Measurements from ENCODE around the gene NUP43. TPM values are rescaled to one million over a fixed set of nuclear protein-coding genes. Genes with fewer than 3 reads are reported as not detected.
"Not testable (repeated sequence)": the region's sequence is repeated elsewhere in the genome, so short reads cannot be mapped to it uniquely, and the experiment has no call there.

The NUP43 gene
- total RNA-seq, 1 donor from 2014 or later, result 38.8 TPM

DNA sequence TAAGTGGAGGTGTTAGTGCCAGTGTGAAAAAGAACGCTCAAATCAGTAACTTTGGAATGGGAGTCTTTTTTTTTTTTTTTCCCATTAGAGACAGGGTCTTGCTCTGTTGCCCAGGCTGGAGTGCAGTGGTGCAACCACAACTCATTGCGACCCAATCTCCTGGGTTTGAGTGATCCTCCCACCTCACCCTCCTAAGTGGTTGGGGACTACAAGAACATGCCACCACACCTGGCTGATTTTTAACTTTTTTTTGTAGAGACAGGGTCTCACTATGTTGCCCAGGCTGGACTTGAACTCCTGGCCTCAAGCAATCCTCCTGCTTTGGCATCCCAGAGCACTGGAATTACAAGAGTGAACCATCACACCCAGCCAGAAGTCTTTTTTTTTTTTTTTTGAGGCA is 48.2 kb downstream of the NUP43 start:
- peaks cover 8% of the 10 kb centered on the region for H3K4me1 Mint-ChIP-seq

GRCh38 chr6:149696901-149697300 is 49.4 kb downstream of the NUP43 start:
- peaks cover 9% of the 10 kb centered on the region for H3K36me3 Mint-ChIP-seq
- H3K27ac Mint-ChIP-seq, result peak overlapping the region; percentile 47
- TF ChIP-seq CTCF (IDR thresholded peaks at IDR 0.05; ENCODE audit: unreplicated experiment), result no peak
- peaks cover 8% of the 10 kb centered on the region for H3K4me1 Mint-ChIP-seq
- no peaks in the 10 kb centered on the region for H3K9me3 Mint-ChIP-seq
- no peaks in the 10 kb centered on the region for H3K27me3 Mint-ChIP-seq (ENCODE audit: low read depth)
- no peak for DNase-seq (ENCODE audit: low spot score in 2 of 2, unreplicated experiment in 2 of 2)
- H3K4me3 Mint-ChIP-seq, result no peak overlapping the region

More for the DNA sequence above, 48.2 kb downstream of the NUP43 start:
- no peak overlapping the region for H3K4me3 Mint-ChIP-seq
- H3K36me3 Mint-ChIP-seq, result peaks cover 6% of the 10 kb centered on the region
- H3K27me3 Mint-ChIP-seq (ENCODE audit: low read depth), result no peaks in the 10 kb centered on the region
- no peak overlapping the region for H3K27ac Mint-ChIP-seq
- no peak for TF ChIP-seq CTCF (IDR thresholded peaks at IDR 0.05; ENCODE audit: unreplicated experiment)
- DNase-seq (ENCODE audit: low spot score in 2 of 2, unreplicated experiment in 2 of 2), result no peak
- no peaks in the 10 kb centered on the region for H3K9me3 Mint-ChIP-seq

GRCh38 chr6:149694921-149695320 is 51.4 kb downstream of the NUP43 start:
- no peak overlapping the region for H3K4me3 Mint-ChIP-seq
- no peak for TF ChIP-seq CTCF (IDR thresholded peaks at IDR 0.05; ENCODE audit: unreplicated experiment)
- H3K9me3 Mint-ChIP-seq, result no peaks in the 10 kb centered on the region
- no peaks in the 10 kb centered on the region for H3K27me3 Mint-ChIP-seq (ENCODE audit: low read depth)
- peaks cover 8% of the 10 kb centered on the region for H3K4me1 Mint-ChIP-seq
- no peak for DNase-seq (ENCODE audit: low spot score in 2 of 2, unreplicated experiment in 2 of 2)
- peaks cover 18% of the 10 kb centered on the region for H3K36me3 Mint-ChIP-seq
- no peak overlapping the region for H3K27ac Mint-ChIP-seq

GRCh38 chr6:149691201-149691600 is 55.1 kb downstream of the NUP43 start:
- Mint-ChIP-seq H3K4me1 (no peaks in the 10 kb centered on the region), H3K4me3 (no peak overlapping the region), H3K9me3 (no peaks in the 10 kb centered on the region), H3K27me3 (ENCODE audit: low read depth) (no peaks in the 10 kb centered on the region), H3K27ac (no peak overlapping the region), H3K36me3 (peaks cover 25% of the 10 kb centered on the region)
- TF ChIP-seq CTCF (IDR thresholded peaks at IDR 0.05; ENCODE audit: unreplicated experiment), result no peak
- no peak for DNase-seq (ENCODE audit: low spot score in 2 of 2, unreplicated experiment in 2 of 2)

DNA sequence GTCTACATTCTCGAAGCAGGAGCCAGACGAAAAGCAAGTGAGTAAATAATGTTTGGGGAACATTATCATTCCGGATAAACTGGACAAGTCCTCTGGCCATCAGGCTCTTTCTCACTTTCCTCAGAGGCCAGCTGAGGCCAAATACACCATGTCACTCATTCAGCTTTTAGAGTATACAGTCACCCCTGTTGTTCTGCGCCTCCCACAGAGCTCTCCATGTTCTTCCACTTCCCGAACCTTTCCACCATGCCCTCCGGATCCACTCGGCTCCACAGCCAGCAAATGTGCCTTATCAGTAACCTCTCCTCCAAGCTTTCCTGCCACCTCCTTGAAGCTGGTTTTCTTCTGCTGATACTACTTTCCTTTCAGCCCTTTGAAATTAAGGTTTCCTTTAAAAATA is 60.1 kb downstream of the NUP43 start:
- Mint-ChIP-seq H3K9me3 (no peaks in the 10 kb centered on the region), H3K27me3 (ENCODE audit: low read depth) (no peaks in the 10 kb centered on the region), H3K4me3 (no peak overlapping the region), H3K27ac (no peak overlapping the region), H3K36me3 (peaks cover 31% of the 10 kb centered on the region), H3K4me1 (no peaks in the 10 kb centered on the region)
- no peak for DNase-seq (ENCODE audit: low spot score in 2 of 2, unreplicated experiment in 2 of 2)
- TF ChIP-seq CTCF (IDR thresholded peaks at IDR 0.05; ENCODE audit: unreplicated experiment), result no peak

- Mint-ChIP-seq H3K4me3 (no peak overlapping the region), H3K9me3 (no peaks in the 10 kb centered on the region), H3K4me1 (no peaks in the 10 kb centered on the region), H3K27ac (no peak overlapping the region), H3K27me3 (ENCODE audit: low read depth) (no peaks in the 10 kb centered on the region), H3K36me3 (peaks cover 32% of the 10 kb centered on the region)
- no peak for DNase-seq (ENCODE audit: low spot score in 2 of 2, unreplicated experiment in 2 of 2)
- TF ChIP-seq CTCF (IDR thresholded peaks at IDR 0.05; ENCODE audit: unreplicated experiment), result no peak
These were observed 63.0 kb downstream of the NUP43 start for GRCh38 chr6:149683256-149683859.

DNA sequence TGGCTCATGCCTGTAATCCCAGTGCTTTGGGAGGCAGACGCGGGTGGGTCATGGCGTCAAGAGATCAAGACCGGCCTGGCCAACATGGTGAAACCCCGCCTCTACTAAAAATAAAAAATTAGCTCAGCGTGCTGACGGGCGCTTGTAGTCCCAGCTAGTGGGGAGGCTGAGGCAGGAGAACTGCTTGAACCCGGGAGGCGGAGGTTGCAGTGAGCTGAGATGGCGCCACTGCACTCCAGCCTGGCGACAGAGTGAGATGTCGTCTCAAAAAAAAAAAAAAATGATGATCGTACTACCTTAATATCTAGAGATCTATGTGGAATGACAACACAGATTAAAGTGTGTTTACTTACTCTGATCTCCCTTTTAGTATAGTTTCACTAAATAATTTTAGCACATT is 64.5 kb downstream of the NUP43 start:
- not testable (repeated sequence) for H3K27me3 Mint-ChIP-seq (ENCODE audit: low read depth); H3K4me3 Mint-ChIP-seq; H3K4me1 Mint-ChIP-seq; H3K27ac Mint-ChIP-seq; DNase-seq (ENCODE audit: low spot score in 2 of 2, unreplicated experiment in 2 of 2); H3K9me3 Mint-ChIP-seq
- peaks cover 38% of the 10 kb centered on the region for H3K36me3 Mint-ChIP-seq

Measured in mesothelial cell of epicardium (in vitro differentiated cells).